Measurements from ENCODE around the gene HSD17B1.

GRCh38 chr17:42577532-42578281 is 25.0 kb downstream of the HSD17B1 start, which contains the start of gene PSMC3IP:
- no peak for TF ChIP-seq CTCF (conservative IDR thresholded peaks at IDR 0.05)
- peak; percentile 53; the same call in 1 of the 2 replicates for TF ChIP-seq ZFX (IDR thresholded peaks at IDR 0.05)

Measured in C4-2B (cell line).